SH-SY5Y (cell line): ENCODE measurements around the gene KRTAP29-1.

Source experiments
- GATA2 ChIP-seq: IDR thresholded peaks from 2 replicates; pipeline ENCODE4 v1.6.1; 2011; ENCODE audit warnings: mild to moderate bottlenecking, low read depth, low read length
- GATA3 ChIP-seq: IDR thresholded peaks from 2 replicates; pipeline ENCODE4 v1.6.1; 2011; ENCODE audit warnings: low read depth, mild to moderate bottlenecking, low read length, moderate library complexity

DNA sequence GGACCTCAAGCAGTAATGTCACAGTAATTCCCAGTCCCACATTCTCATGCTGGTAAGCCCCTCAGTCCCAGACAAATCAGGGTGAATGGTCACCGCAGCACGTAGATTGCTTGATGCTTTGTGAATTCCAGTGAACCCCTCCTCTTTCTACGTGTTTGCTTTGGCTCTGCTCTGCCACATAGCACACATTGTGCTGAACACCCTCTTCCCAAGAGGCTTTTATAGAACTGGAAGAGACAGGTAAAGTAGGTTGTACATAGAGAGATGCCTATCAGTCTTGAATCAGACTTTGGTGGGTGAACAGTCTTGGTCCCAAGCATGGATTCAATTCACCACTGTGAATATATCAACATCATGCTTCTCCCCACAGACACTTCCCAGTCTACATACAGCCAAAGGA lies 38.1 kb downstream of the KRTAP29-1 start:
- TF ChIP-seq GATA2 (no peak), GATA3 (no peak)
